Suprapubic skin (tissue), 4 donors: ENCODE results near the gene C3orf20. TPM values are rescaled to one million over a fixed set of nuclear protein-coding genes. Genes with fewer than 3 reads are reported as not detected.

Source experiments
- DNase-seq, 2 donors: peaks; one replicate each; pipeline ENCODE4 v3.0.0-alpha.2; 2019; ENCODE audit warnings: low spot score in 2 of 2
- H3K27ac ChIP-seq: fragments of 200-600 bp; sonication (generic); one replicate; pipeline ENCODE4 v1.5.1; 2019
- H3K27me3 ChIP-seq: fragments of 200-600 bp; sonication (generic); one replicate; pipeline ENCODE4 v1.5.1; 2019
- H3K36me3 ChIP-seq: fragments of 200-600 bp; sonication (generic); one replicate; pipeline ENCODE4 v1.5.1; 2019
- H3K4me1 ChIP-seq: fragments of 200-600 bp; sonication (generic); one replicate; pipeline ENCODE4 v1.5.1; 2019
- H3K4me3 ChIP-seq: fragments of 200-600 bp; sonication (generic); one replicate; pipeline ENCODE4 v1.5.1; 2019; ENCODE audit warnings: mild to moderate bottlenecking
- H3K9me3 ChIP-seq: fragments of 200-600 bp; sonication (generic); one replicate; pipeline ENCODE4 v1.5.1; 2019
- EP300 ChIP-seq: sonication (generic); formaldehyde crosslinking; IDR thresholded peaks from one replicate; pipeline ENCODE4 v1.6.1; 2017; ENCODE audit warnings: antibody characterized with exemption
- POLR2A ChIP-seq, 2 donors: fragments of 450-650 bp; IDR thresholded peaks; one replicate each; pipeline ENCODE4 v1.6.1; 2017; ENCODE audit warnings: antibody characterized with exemption in 2 of 2, mild to moderate bottlenecking in 2 of 2, moderate library complexity in 2 of 2
- POLR2AphosphoS5 ChIP-seq, 3 donors: sonication (generic); formaldehyde crosslinking; IDR thresholded peaks; one replicate each; pipeline ENCODE4 v1.6.1; 2017; ENCODE audit warnings: antibody characterized with exemption in 3 of 3
- WGBS: methylation state at CpG from one replicate; pipeline ENCODE4 v1.1.5; 2018; 5-methylcytosine and 5-hydroxymethylcytosine counted together
- total RNA-seq, 4 donors: library from RNA; depleted of rRNA; stranded (reverse); fragments of >200 nt; gene quantifications; one replicate each; pipeline ENCODE4 v1.1.0, GENCODE V29; 2016
- TF ChIP-seq, protein P1 (sequence below), 2 donors: fragments of 200-600 bp in 1 of 2; fragments of 450-650 bp in 1 of 2; sonication (generic) in 1 of 2; IDR thresholded peaks; one replicate each; pipeline ENCODE4 v1.5.1; 2016 to 2019; ENCODE audit warnings: antibody characterized with exemption in 2 of 2, mild to moderate bottlenecking in 1 of 2, moderate library complexity in 1 of 2

The C3orf20 gene
- total RNA-seq, 4 donors from 2014 or later: 0.21 TPM; not detected in 3

DNA sequence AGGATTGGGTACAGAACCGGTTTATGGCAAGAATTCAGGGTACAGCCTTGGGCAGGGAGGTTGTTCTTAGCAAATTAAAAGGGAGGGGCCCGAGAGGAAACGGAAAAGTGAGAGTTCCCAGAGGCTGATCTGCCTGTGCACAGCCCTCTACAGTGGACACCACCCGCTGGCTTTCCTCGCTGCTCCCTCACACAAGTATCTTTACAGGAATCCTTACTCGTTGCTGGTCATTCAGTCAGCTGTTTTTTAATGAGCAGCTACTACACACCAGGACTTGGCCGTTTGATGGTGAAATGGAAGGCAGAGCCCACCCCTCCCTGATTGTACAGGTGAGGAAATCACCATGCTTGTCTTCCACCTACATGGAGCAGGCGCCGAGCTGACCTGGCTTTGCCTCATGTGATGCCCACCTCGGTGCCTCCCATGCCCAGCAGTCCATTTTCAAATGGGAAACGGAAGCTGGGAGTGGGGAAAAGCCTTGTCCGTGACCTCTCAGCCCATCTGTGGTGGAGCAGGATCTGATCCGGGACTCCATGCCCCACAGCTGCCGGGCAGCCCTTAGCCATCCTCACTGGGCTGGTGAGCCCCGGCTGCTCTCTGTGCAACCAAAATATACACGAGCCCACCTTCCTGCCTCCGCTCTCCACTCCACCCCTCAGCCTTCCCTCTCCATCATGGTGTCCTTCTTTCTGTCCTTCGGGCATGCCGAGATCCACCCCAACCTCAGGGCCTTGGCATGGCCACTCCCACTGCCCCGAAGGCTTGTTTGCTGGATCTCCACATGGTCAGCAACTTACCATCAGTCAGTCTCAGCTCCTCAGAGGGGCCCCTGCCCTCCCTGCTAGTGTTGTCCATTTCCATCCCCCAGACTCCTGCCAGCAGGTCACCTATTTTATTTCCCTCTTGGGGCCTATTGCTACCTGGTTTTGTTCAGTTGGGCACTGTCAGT, 110.5 kb downstream of the C3orf20 start:
- Histone ChIP-seq H3K4me1 (no peaks in the 10 kb centered on the region), H3K9me3 (no peaks in the 10 kb centered on the region), H3K36me3 (no peaks in the 10 kb centered on the region), H3K27ac (no peak overlapping the region), H3K27me3 (peaks cover 20% of the 10 kb centered on the region), H3K4me3 (no peak overlapping the region)
- DNase-seq: peak; percentile 30 to 73
- 77% methylated on average over 20 of the region's 20 CpGs for WGBS
- TF ChIP-seq POLR2AphosphoS5 (IDR thresholded peaks at IDR 0.05) (no peak), POLR2A (IDR thresholded peaks at IDR 0.05) (no peak)
- TF ChIP-seq, protein P1, sequence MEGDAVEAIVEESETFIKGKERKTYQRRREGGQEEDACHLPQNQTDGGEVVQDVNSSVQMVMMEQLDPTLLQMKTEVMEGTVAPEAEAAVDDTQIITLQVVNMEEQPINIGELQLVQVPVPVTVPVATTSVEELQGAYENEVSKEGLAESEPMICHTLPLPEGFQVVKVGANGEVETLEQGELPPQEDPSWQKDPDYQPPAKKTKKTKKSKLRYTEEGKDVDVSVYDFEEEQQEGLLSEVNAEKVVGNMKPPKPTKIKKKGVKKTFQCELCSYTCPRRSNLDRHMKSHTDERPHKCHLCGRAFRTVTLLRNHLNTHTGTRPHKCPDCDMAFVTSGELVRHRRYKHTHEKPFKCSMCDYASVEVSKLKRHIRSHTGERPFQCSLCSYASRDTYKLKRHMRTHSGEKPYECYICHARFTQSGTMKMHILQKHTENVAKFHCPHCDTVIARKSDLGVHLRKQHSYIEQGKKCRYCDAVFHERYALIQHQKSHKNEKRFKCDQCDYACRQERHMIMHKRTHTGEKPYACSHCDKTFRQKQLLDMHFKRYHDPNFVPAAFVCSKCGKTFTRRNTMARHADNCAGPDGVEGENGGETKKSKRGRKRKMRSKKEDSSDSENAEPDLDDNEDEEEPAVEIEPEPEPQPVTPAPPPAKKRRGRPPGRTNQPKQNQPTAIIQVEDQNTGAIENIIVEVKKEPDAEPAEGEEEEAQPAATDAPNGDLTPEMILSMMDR (IDR thresholded peaks at IDR 0.05): no peak

- H3K27me3 ChIP-seq: peaks cover 20% of the 10 kb centered on the region
- no peak for DNase-seq
- WGBS: 99% methylated on average over 3 of the region's 3 CpGs
- H3K36me3 ChIP-seq: no peaks in the 10 kb centered on the region
- H3K9me3 ChIP-seq: no peaks in the 10 kb centered on the region
- H3K27ac ChIP-seq: no peak overlapping the region
- H3K4me1 ChIP-seq: no peaks in the 10 kb centered on the region
- TF ChIP-seq POLR2AphosphoS5 (IDR thresholded peaks at IDR 0.05) (no peak), POLR2A (IDR thresholded peaks at IDR 0.05) (no peak), EP300 (no peak)
- TF ChIP-seq, protein P1 (IDR thresholded peaks at IDR 0.05): no peak
- H3K4me3 ChIP-seq: no peak overlapping the region
Measured at GRCh38 chr3:14786369-14786768, 111.4 kb downstream of the C3orf20 start.

- DNase-seq: peak; percentile 20 to 53
- TF ChIP-seq, protein P1 (IDR thresholded peaks at IDR 0.05): no peak
- no peak for TF ChIP-seq POLR2AphosphoS5 (IDR thresholded peaks at IDR 0.05)
- no peak for TF ChIP-seq POLR2A (IDR thresholded peaks at IDR 0.05)
- TF ChIP-seq EP300: no peak
- Histone ChIP-seq H3K9me3 (no peaks in the 10 kb centered on the region), H3K4me1 (no peaks in the 10 kb centered on the region), H3K36me3 (no peaks in the 10 kb centered on the region), H3K27ac (no peak overlapping the region), H3K27me3 (peaks cover 24% of the 10 kb centered on the region), H3K4me3 (no peak overlapping the region)
- 26% methylated on average over 7 of the region's 7 CpGs for WGBS
Measured at GRCh38 chr3:14787630-14788029, 112.7 kb downstream of the C3orf20 start.

GRCh38 chr3:14788644-14789043, 113.7 kb downstream of the C3orf20 start:
- H3K27me3 ChIP-seq: peaks cover 24% of the 10 kb centered on the region
- WGBS: 94% methylated on average over 3 of the region's 7 CpGs
- no peak overlapping the region for H3K4me3 ChIP-seq
- no peaks in the 10 kb centered on the region for H3K9me3 ChIP-seq
- TF ChIP-seq, protein P1 (IDR thresholded peaks at IDR 0.05): no peak
- TF ChIP-seq POLR2A (IDR thresholded peaks at IDR 0.05): no peak
- no peak for TF ChIP-seq POLR2AphosphoS5 (IDR thresholded peaks at IDR 0.05)
- TF ChIP-seq EP300: no peak
- no peak overlapping the region for H3K27ac ChIP-seq
- no peaks in the 10 kb centered on the region for H3K36me3 ChIP-seq
- DNase-seq: peak; percentile 24 to 60
- H3K4me1 ChIP-seq: no peaks in the 10 kb centered on the region

DNA sequence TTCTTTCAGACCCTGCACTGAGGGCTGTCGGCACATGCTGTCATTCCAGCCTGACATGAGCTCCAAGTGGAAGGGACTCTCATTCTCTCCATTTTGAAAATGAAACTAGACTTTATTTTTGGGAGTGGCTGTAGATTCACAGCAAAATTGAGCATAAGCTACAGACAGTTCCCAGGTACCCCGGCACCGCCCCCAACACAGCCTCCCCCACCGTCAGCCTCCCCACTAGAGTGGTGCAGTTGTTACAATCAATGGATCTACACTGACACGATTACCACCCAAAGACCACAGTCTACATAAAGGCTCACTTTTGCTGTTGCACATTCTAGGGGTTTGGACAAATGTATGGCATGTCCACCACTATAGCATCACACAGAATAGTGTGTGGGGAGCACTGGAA, 114.3 kb downstream of the C3orf20 start:
- no peak overlapping the region for H3K4me3 ChIP-seq
- H3K36me3 ChIP-seq: no peaks in the 10 kb centered on the region
- DNase-seq: peak; percentile 19 to 56
- 76% methylated on average over 5 of the region's 5 CpGs for WGBS
- H3K27ac ChIP-seq: no peak overlapping the region
- H3K27me3 ChIP-seq: peaks cover 21% of the 10 kb centered on the region
- H3K9me3 ChIP-seq: no peaks in the 10 kb centered on the region
- H3K4me1 ChIP-seq: no peaks in the 10 kb centered on the region
- no peak for TF ChIP-seq POLR2A (IDR thresholded peaks at IDR 0.05)
- TF ChIP-seq, protein P1 (IDR thresholded peaks at IDR 0.05): no peak
- no peak for TF ChIP-seq EP300
- TF ChIP-seq POLR2AphosphoS5 (IDR thresholded peaks at IDR 0.05): no peak
